Right atrium auricular region (tissue), 2 donors: ENCODE results near the gene MSH5. TPM values are rescaled to one million over a fixed set of nuclear protein-coding genes. Genes with fewer than 3 reads are reported as not detected.

Source experiments
- DNase-seq: peaks from one replicate; pipeline ENCODE4 v3.0.0-alpha.2; 2019; ENCODE audit warnings: low spot score
- H3K27ac ChIP-seq, 2 donors: fragments of 200-600 bp; sonication (generic); 1 replicate in 1 of 2; 2 replicates in 1 of 2; pipeline ENCODE4 v1.5.1; 2016 to 2019
- H3K27me3 ChIP-seq, 2 donors: fragments of 200-600 bp; sonication (generic); one replicate each; pipeline versions ENCODE4 v1.5.1 to v1.6.0; 2017 to 2019
- H3K36me3 ChIP-seq: fragments of 200-600 bp; sonication (generic); one replicate; pipeline ENCODE4 v1.5.1; 2016
- H3K4me1 ChIP-seq, 2 donors: fragments of 200-600 bp; sonication (generic); one replicate each; pipeline versions ENCODE4 v1.5.1 to v1.6.0; 2017 to 2019
- H3K4me3 ChIP-seq, 2 donors: fragments of 200-600 bp; sonication (generic); 1 replicate in 1 of 2; 2 replicates in 1 of 2; pipeline ENCODE4 v1.5.1; 2017 to 2019; ENCODE audit warnings: mild to moderate bottlenecking in 1 of 2, moderate library complexity in 1 of 2
- H3K9me3 ChIP-seq, 2 donors: fragments of 200-600 bp; sonication (generic); one replicate each; pipeline ENCODE4 v1.5.1; 2019
- total RNA-seq, 2 donors: library from RNA; depleted of rRNA; stranded (reverse); fragments of >200 nt; gene quantifications; one replicate each; pipeline ENCODE4 v1.1.0, GENCODE V29; 2016
- TF ChIP-seq, protein P1 (sequence below), 2 donors: fragments of 200-600 bp; sonication (generic); IDR thresholded peaks; one replicate each; pipeline ENCODE4 v1.5.1; 2019; ENCODE audit warnings: antibody characterized with exemption in 2 of 2

Gene MSH5
- total RNA-seq, 2 donors from 2014 or later, result 0.37 to 0.98 TPM

- TF ChIP-seq, protein P1, sequence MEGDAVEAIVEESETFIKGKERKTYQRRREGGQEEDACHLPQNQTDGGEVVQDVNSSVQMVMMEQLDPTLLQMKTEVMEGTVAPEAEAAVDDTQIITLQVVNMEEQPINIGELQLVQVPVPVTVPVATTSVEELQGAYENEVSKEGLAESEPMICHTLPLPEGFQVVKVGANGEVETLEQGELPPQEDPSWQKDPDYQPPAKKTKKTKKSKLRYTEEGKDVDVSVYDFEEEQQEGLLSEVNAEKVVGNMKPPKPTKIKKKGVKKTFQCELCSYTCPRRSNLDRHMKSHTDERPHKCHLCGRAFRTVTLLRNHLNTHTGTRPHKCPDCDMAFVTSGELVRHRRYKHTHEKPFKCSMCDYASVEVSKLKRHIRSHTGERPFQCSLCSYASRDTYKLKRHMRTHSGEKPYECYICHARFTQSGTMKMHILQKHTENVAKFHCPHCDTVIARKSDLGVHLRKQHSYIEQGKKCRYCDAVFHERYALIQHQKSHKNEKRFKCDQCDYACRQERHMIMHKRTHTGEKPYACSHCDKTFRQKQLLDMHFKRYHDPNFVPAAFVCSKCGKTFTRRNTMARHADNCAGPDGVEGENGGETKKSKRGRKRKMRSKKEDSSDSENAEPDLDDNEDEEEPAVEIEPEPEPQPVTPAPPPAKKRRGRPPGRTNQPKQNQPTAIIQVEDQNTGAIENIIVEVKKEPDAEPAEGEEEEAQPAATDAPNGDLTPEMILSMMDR (IDR thresholded peaks at IDR 0.05), result no peak
- Histone ChIP-seq H3K27me3 (no peaks in the 10 kb centered on the region), H3K27ac (no peak overlapping the region), H3K4me1 (peaks cover 0 to 9% of the 10 kb centered on the region in 2 donors), H3K9me3 (no peaks in the 10 kb centered on the region), H3K36me3 (no peaks in the 10 kb centered on the region), H3K4me3 (no peak overlapping the region)
- no peak for DNase-seq
These were observed 4.6 kb downstream of the MSH5 start for GRCh38 chr6:31744422-31744821.

DNA sequence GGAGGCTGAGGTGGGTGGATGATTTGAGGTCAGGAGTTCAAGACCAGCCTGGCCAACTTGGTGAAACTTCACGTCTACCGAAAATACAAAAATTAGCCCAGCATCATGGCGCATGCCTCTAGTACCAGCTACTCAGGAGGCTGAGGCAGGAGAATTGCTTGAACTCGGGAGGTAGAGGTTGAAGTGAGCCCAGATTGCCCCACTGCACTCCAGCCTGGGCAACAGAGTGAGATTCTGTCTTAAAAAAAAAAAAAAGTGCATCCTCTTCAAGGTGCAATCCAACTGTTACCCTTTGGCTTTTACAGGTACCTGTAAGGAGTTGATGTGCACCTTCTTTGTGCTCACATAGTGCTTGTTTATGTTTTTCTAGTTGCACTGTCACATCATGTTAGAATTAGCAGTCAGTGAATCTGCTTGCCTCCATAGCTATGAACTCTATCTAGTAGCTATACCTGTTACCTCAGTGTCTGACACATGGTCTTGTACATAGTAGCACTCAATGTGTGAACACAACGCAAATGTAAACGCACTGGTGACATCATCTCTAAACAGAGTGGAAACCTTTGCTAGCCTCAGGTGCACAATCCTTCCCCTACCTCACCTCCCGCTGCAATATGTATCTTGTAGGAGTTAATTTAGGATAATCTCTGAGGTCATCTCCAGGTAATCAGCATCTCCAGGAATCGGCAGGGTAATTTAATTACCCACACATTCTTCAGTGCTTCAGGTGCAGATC is 9.7 kb downstream of the MSH5 start:
- no peak overlapping the region for H3K27ac ChIP-seq
- H3K27me3 ChIP-seq, result no peaks in the 10 kb centered on the region
- TF ChIP-seq, protein P1 (IDR thresholded peaks at IDR 0.05), result no peak
- DNase-seq, result no peak
- H3K9me3 ChIP-seq, result no peaks in the 10 kb centered on the region
- H3K36me3 ChIP-seq, result no peaks in the 10 kb centered on the region
- H3K4me1 ChIP-seq, result no peaks in the 10 kb centered on the region
- no peak overlapping the region for H3K4me3 ChIP-seq

- no peak for DNase-seq
- H3K4me3 ChIP-seq, result no peak overlapping the region
- no peak overlapping the region for H3K27ac ChIP-seq
- H3K36me3 ChIP-seq, result no peaks in the 10 kb centered on the region
- H3K27me3 ChIP-seq, result no peaks in the 10 kb centered on the region
- H3K4me1 ChIP-seq, result no peaks in the 10 kb centered on the region
- TF ChIP-seq, protein P1 (IDR thresholded peaks at IDR 0.05), result no peak
- no peaks in the 10 kb centered on the region for H3K9me3 ChIP-seq
These were observed 10.7 kb downstream of the MSH5 start for GRCh38 chr6:31750411-31751022.

GRCh38 chr6:31752739-31753319 is 13.0 kb downstream of the MSH5 start:
- Histone ChIP-seq H3K36me3 (no peaks in the 10 kb centered on the region), H3K4me1 (no peaks in the 10 kb centered on the region), H3K27ac (no peak overlapping the region), H3K4me3 (no peak overlapping the region), H3K27me3 (no peaks in the 10 kb centered on the region), H3K9me3 (no peaks in the 10 kb centered on the region)
- TF ChIP-seq, protein P1 (IDR thresholded peaks at IDR 0.05), result no peak
- no peak for DNase-seq

DNA sequence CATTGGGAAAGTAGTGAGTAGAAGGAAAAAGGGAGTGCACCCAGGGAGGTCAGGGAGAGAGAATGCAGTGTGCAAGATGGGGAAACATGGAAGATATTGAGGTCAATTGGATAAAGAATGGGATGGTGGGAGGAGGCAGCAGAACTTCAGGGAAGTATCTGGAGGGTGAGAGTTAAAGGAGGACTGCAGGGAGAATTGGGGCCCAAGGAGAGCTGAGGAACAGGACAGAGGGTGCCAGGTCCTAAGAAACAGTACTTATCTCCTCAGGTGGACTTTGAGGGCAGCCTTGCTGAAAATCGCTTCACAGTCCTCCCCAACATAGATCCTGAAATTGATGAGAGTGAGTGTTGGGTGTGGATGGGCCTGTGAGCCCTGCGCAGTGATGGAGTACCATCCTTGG is 18.5 kb downstream of the MSH5 start:
- Histone ChIP-seq H3K27me3 (no peaks in the 10 kb centered on the region), H3K27ac (no peak overlapping the region), H3K36me3 (no peaks in the 10 kb centered on the region), H3K9me3 (no peaks in the 10 kb centered on the region), H3K4me1 (no peaks in the 10 kb centered on the region), H3K4me3 (no peak overlapping the region)
- TF ChIP-seq, protein P1 (IDR thresholded peaks at IDR 0.05), result no peak
- DNase-seq, result no peak
